Measurements from ENCODE around the gene GPC6.

The GPC6 gene

DNA sequence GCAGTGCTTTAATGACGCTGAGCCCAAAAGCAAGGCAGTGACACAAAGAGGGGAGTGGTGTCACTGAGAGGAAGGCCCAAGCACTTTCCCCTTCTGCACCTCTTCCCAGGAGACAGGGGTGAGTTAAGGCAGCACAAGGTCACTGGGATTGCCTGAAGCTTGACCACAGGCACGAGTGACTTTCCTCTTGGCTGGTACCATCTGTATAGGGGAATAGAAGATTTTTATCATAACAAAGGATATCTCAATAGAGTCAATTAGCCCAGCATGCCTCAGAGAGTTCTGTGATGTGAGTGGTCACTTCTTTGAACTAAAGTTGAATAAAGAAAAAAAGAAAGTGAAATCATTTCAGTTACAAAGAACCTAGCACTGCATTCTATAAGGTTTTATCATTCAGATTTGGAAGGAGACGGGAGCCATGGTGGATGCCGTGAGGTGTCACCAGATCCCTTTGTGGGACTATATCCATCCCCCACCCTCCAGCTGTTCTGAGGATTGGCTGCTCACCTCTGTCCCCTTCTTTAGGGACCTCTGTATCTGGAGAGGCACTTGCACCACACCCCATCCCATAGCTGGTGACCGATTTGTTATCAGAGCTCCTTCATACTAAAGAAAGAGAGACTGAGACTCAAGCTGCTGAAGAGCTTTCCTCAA is 961.7 kb downstream of the GPC6 start:
- H3K4me3 ChIP-seq (ENCODE audit: low read length): no peak overlapping the region
- no peak for DNase-seq (ENCODE audit: low read depth)
- TF ChIP-seq, protein P1, sequence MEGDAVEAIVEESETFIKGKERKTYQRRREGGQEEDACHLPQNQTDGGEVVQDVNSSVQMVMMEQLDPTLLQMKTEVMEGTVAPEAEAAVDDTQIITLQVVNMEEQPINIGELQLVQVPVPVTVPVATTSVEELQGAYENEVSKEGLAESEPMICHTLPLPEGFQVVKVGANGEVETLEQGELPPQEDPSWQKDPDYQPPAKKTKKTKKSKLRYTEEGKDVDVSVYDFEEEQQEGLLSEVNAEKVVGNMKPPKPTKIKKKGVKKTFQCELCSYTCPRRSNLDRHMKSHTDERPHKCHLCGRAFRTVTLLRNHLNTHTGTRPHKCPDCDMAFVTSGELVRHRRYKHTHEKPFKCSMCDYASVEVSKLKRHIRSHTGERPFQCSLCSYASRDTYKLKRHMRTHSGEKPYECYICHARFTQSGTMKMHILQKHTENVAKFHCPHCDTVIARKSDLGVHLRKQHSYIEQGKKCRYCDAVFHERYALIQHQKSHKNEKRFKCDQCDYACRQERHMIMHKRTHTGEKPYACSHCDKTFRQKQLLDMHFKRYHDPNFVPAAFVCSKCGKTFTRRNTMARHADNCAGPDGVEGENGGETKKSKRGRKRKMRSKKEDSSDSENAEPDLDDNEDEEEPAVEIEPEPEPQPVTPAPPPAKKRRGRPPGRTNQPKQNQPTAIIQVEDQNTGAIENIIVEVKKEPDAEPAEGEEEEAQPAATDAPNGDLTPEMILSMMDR (conservative IDR thresholded peaks at IDR 0.05; ENCODE audit: low read length): no peak

GRCh38 chr13:94192431-94192975 is 965.9 kb downstream of the GPC6 start:
- TF ChIP-seq, protein P1 (conservative IDR thresholded peaks at IDR 0.05; ENCODE audit: low read length): peak; percentile 53
- no peak overlapping the region for H3K4me3 ChIP-seq (ENCODE audit: low read length)
- DNase-seq (ENCODE audit: low read depth): no peak

DNA sequence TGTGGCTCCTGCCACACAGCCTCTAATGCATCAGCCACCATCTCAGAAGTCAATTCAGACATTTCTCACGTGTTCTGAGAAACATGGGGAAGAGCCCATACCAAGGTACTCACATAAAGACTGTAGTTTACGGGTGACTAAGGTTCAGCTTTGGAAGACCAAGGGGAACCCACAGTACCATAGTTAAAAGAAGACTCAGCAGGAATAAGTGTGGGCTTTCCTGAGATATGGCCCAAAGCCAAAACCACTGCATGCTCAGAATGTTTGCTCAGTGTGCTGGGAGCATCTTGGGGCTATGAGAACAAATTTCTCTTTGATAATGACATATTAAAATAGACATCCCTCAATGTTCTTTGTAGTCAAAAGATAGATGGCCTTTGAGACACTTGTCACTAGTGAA is 969.1 kb downstream of the GPC6 start:
- no peak overlapping the region for H3K4me3 ChIP-seq (ENCODE audit: low read length)
- DNase-seq (ENCODE audit: low read depth): peak; percentile 82
- TF ChIP-seq, protein P1 (conservative IDR thresholded peaks at IDR 0.05; ENCODE audit: low read length): no peak

DNA sequence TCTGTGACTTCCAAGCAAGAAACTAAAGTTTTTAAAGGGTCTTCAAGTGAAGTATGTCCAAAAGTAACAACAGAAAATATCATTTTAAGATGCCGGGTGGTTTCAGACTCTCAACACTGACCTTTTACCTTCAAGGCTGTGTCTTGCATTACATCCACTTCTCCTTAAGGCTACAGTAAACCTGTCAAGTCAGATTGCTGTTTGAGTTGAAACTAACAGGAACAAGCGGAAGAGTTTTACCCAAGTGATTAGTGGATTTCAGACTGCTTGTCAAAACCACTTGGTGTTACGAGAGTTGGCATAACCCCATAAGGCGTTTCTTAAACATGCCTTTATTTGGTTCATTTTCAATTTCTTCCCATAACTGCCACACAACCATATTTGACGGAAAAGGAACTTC is 969.8 kb downstream of the GPC6 start:
- H3K4me3 ChIP-seq (ENCODE audit: low read length): no peak overlapping the region
- no peak for DNase-seq (ENCODE audit: low read depth)
- TF ChIP-seq, protein P1 (conservative IDR thresholded peaks at IDR 0.05; ENCODE audit: low read length): no peak

- no peak for DNase-seq (ENCODE audit: low read depth)
- no peak overlapping the region for H3K4me3 ChIP-seq (ENCODE audit: low read length)
- TF ChIP-seq, protein P1 (conservative IDR thresholded peaks at IDR 0.05; ENCODE audit: low read length): no peak
Observed at GRCh38 chr13:94198681-94199080, 972.1 kb downstream of the GPC6 start.

DNA sequence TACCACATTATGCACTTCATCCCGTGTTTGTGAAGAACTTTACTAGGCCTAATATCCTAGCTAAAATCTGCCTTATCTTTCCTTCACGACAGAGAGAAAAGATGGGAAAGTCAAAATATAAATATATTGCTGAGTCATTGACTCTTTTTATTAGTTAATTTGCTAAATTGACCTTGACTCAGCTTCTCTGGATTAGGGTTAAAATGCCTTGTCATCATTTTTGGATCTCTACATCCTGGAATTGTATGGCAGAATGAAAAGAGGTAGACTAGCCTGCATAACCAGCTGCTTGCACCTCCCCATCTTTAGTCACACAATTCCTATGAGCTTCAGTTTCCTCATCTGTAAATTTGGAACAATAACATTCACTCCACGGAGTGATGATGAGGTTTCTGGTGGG is 972.5 kb downstream of the GPC6 start:
- TF ChIP-seq, protein P1 (conservative IDR thresholded peaks at IDR 0.05; ENCODE audit: low read length): no peak
- no peak overlapping the region for H3K4me3 ChIP-seq (ENCODE audit: low read length)
- DNase-seq (ENCODE audit: low read depth): no peak

DNA sequence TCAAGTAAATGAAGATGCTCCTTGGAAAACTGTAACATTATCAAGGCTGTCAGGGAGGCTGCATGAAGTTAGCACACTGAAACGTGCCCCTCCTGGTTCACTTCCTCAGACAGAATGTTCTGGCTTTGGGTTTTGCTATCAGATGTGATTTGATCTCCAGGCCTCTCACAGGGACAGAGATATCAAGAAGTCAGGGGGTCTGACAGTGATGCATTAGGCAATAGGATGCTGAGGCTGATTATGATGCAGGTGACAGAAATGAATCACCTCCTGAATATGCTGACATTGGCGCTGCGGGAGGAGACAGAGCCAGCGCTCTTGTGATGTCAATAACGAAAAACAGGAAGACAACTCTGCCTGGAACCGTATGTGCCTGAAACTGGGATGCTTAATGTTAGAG is 974.4 kb downstream of the GPC6 start:
- TF ChIP-seq, protein P1 (conservative IDR thresholded peaks at IDR 0.05; ENCODE audit: low read length): no peak
- no peak overlapping the region for H3K4me3 ChIP-seq (ENCODE audit: low read length)
- DNase-seq (ENCODE audit: low read depth): no peak
